Trophoblast cell (in vitro differentiated cells and primary cell): ENCODE results near the gene MYCBP2.

ENCODE experiments used
- DNase-seq, 2 donors: peaks; one replicate each; pipeline ENCODE4 v3.0.0-alpha.2; 2016
- H2AFZ ChIP-seq: 2 replicates; pipeline ENCODE4 v1.6.1; 2013; ENCODE audit warnings: low read length, moderate library complexity, mild to moderate bottlenecking; ENCODE audit not compliant: insufficient read depth, poor library complexity
- H2AK5ac ChIP-seq: 2 replicates; pipeline ENCODE4 v1.6.1; 2013; ENCODE audit warnings: mild to moderate bottlenecking, low read length
- H2BK120ac ChIP-seq: 2 replicates; pipeline ENCODE4 v1.6.1; 2013; ENCODE audit warnings: low read length, mild to moderate bottlenecking, moderate library complexity; ENCODE audit not compliant: insufficient read depth, poor library complexity
- H2BK12ac ChIP-seq: 2 replicates; pipeline ENCODE4 v1.6.1; 2013; ENCODE audit warnings: mild to moderate bottlenecking, low read length, moderate library complexity
- H2BK5ac ChIP-seq: 2 replicates; pipeline ENCODE4 v1.6.1; 2013; ENCODE audit warnings: low read length, low read depth, moderate library complexity, mild to moderate bottlenecking; ENCODE audit not compliant: poor library complexity
- H3K14ac ChIP-seq: 2 replicates; pipeline ENCODE4 v1.6.1; 2013; ENCODE audit warnings: mild to moderate bottlenecking, low read length
- H3K18ac ChIP-seq: 2 replicates; pipeline ENCODE4 v1.6.1; 2013; ENCODE audit warnings: mild to moderate bottlenecking, low read length
- H3K23ac ChIP-seq: 2 replicates; pipeline ENCODE4 v1.6.1; 2013; ENCODE audit warnings: low read length
- H3K27ac ChIP-seq: 2 replicates; pipeline ENCODE4 v1.5.1; 2013; ENCODE audit warnings: low read depth, mild to moderate bottlenecking, inconsistent platforms, low read length, moderate library complexity
- H3K27me3 ChIP-seq: 2 replicates; pipeline ENCODE4 v1.6.1; 2013; ENCODE audit warnings: inconsistent platforms, mild to moderate bottlenecking, low read length, moderate library complexity; ENCODE audit not compliant: insufficient read depth
- H3K36me3 ChIP-seq, 2 experiments: 1 replicate in 1 of 2; 2 replicates in 1 of 2; pipeline ENCODE4 v1.6.1; 2013; ENCODE audit warnings: low read length in 2 of 2, mild to moderate bottlenecking in 2 of 2, moderate library complexity in 1 of 2; ENCODE audit not compliant: insufficient read depth in 2 of 2, control insufficient read depth in 1 of 2
- H3K4ac ChIP-seq: 2 replicates; pipeline ENCODE4 v1.6.1; 2013; ENCODE audit warnings: low read depth, mild to moderate bottlenecking, low read length, moderate library complexity
- H3K4me1 ChIP-seq, 2 experiments: 1 replicate in 1 of 2; 2 replicates in 1 of 2; pipeline ENCODE4 v1.6.1; 2013; ENCODE audit warnings: low read length in 2 of 2, mild to moderate bottlenecking in 2 of 2, moderate library complexity in 1 of 2; ENCODE audit not compliant: insufficient read depth in 2 of 2, control insufficient read depth in 1 of 2
- H3K4me2 ChIP-seq: 2 replicates; pipeline ENCODE4 v1.6.1; 2013; ENCODE audit warnings: inconsistent platforms, mild to moderate bottlenecking, low read length, moderate library complexity
- H3K4me3 ChIP-seq: 2 replicates; pipeline ENCODE4 v1.5.1; 2013; ENCODE audit warnings: mild to moderate bottlenecking, low read depth, low read length, inconsistent platforms
- H3K79me1 ChIP-seq: one replicate; pipeline ENCODE4 v1.6.1; 2013; ENCODE audit warnings: low read length
- H3K79me2 ChIP-seq: 2 replicates; pipeline ENCODE4 v1.6.1; 2013; ENCODE audit warnings: low read length, mild to moderate bottlenecking; ENCODE audit not compliant: control insufficient read depth, insufficient read depth, poor library complexity
- H3K9ac ChIP-seq: 2 replicates; pipeline ENCODE4 v1.6.1; 2013; ENCODE audit warnings: mild to moderate bottlenecking, low read length
- H3K9me3 ChIP-seq: 2 replicates; pipeline ENCODE4 v1.6.1; 2013; ENCODE audit warnings: low read depth, mild to moderate bottlenecking, control low read depth, inconsistent platforms, low read length; ENCODE audit not compliant: insufficient read depth
- H4K12ac ChIP-seq: 2 replicates; pipeline ENCODE4 v1.6.1; 2013; ENCODE audit warnings: low read depth, mild to moderate bottlenecking, low read length, moderate library complexity
- H4K8ac ChIP-seq: 2 replicates; pipeline ENCODE4 v1.6.1; 2013; ENCODE audit warnings: low read depth, mild to moderate bottlenecking, low read length, moderate library complexity
- H4K91ac ChIP-seq: one replicate; pipeline ENCODE4 v1.6.1; 2013; ENCODE audit warnings: low read depth, mild to moderate bottlenecking, low read length, moderate library complexity
- WGBS: extraction: QIAGEN DNeasy Blood & Tissue Kit; methylation state at CpG from one replicate; pipeline ENCODE4 v1.1.7; 2013; ENCODE audit warnings: missing lambda C conversion rate; ENCODE audit not compliant: insufficient read length, insufficient coverage; ENCODE audit errors: extremely low coverage; 5-methylcytosine and 5-hydroxymethylcytosine counted together

The MYCBP2 gene

GRCh38 chr13:77222000-77222690 lies 104.7 kb downstream of the MYCBP2 start:
- no peak overlapping the region for H3K18ac ChIP-seq
- H2BK120ac ChIP-seq, result no peak overlapping the region
- H3K4me1 ChIP-seq, result no peaks in the 10 kb centered on the region
- no peak overlapping the region for H2AFZ ChIP-seq
- no peak overlapping the region for H2BK12ac ChIP-seq
- H3K4ac ChIP-seq, result no peak overlapping the region
- no peak overlapping the region for H3K4me3 ChIP-seq
- no peaks in the 10 kb centered on the region for H3K27me3 ChIP-seq
- H3K23ac ChIP-seq, result no peak overlapping the region
- H2BK5ac ChIP-seq, result no peak overlapping the region
- H3K4me2 ChIP-seq, result no peak overlapping the region
- no CpG with 5 or more reads among the region's 3 CpGs for WGBS
- H3K36me3 ChIP-seq, result peaks cover 0 to 1% of the 10 kb centered on the region in 2 experiments
- no peak overlapping the region for H4K8ac ChIP-seq
- peak in 1 of 2 donors; percentile 60 for DNase-seq
- no peak overlapping the region for H3K9ac ChIP-seq
- no peaks in the 10 kb centered on the region for H3K79me1 ChIP-seq
- no peaks in the 10 kb centered on the region for H3K9me3 ChIP-seq
- no peak overlapping the region for H4K12ac ChIP-seq
- no peak overlapping the region for H4K91ac ChIP-seq
- H2AK5ac ChIP-seq, result no peak overlapping the region
- H3K27ac ChIP-seq, result no peak overlapping the region
- H3K14ac ChIP-seq, result no peak overlapping the region
- no peaks in the 10 kb centered on the region for H3K79me2 ChIP-seq

- no peaks in the 10 kb centered on the region for H3K79me1 ChIP-seq
- H4K12ac ChIP-seq, result no peak overlapping the region
- no peak overlapping the region for H3K27ac ChIP-seq
- no peak overlapping the region for H3K14ac ChIP-seq
- no peak overlapping the region for H2BK5ac ChIP-seq
- H4K91ac ChIP-seq, result no peak overlapping the region
- H2AFZ ChIP-seq, result no peak overlapping the region
- H2AK5ac ChIP-seq, result no peak overlapping the region
- H2BK12ac ChIP-seq, result no peak overlapping the region
- no peak overlapping the region for H3K18ac ChIP-seq
- no peaks in the 10 kb centered on the region for H3K4me1 ChIP-seq
- WGBS, result no CpG with 5 or more reads among the region's 2 CpGs
- no peak overlapping the region for H3K4me2 ChIP-seq
- H3K9ac ChIP-seq, result no peak overlapping the region
- H3K27me3 ChIP-seq, result no peaks in the 10 kb centered on the region
- H3K36me3 ChIP-seq, result peaks cover 2% of the 10 kb centered on the region in 2 experiments
- no peak for DNase-seq
- no peak overlapping the region for H3K23ac ChIP-seq
- no peak overlapping the region for H2BK120ac ChIP-seq
- H3K4ac ChIP-seq, result no peak overlapping the region
- no peaks in the 10 kb centered on the region for H3K79me2 ChIP-seq
- no peak overlapping the region for H4K8ac ChIP-seq
- H3K4me3 ChIP-seq, result no peak overlapping the region
- H3K9me3 ChIP-seq, result no peaks in the 10 kb centered on the region
Measured at GRCh38 chr13:77219401-77219800, 107.5 kb downstream of the MYCBP2 start.

GRCh38 chr13:77218274-77218673 lies 108.6 kb downstream of the MYCBP2 start:
- Histone ChIP-seq H2BK12ac (no peak overlapping the region), H2BK5ac (no peak overlapping the region), H2AK5ac (no peak overlapping the region), H3K79me1 (no peaks in the 10 kb centered on the region), H3K18ac (no peak overlapping the region), H3K14ac (no peak overlapping the region), H4K12ac (no peak overlapping the region), H3K9ac (no peak overlapping the region), H4K91ac (no peak overlapping the region), H3K23ac (no peak overlapping the region), H4K8ac (no peak overlapping the region), H2BK120ac (no peak overlapping the region), H3K4me1 (no peaks in the 10 kb centered on the region), H3K4me2 (no peak overlapping the region), H3K79me2 (no peaks in the 10 kb centered on the region), H3K27me3 (no peaks in the 10 kb centered on the region), H2AFZ (no peak overlapping the region), H3K9me3 (no peaks in the 10 kb centered on the region), H3K36me3 (peaks cover 2% of the 10 kb centered on the region in 2 experiments), H3K4ac (no peak overlapping the region), H3K27ac (no peak overlapping the region), H3K4me3 (no peak overlapping the region)
- no peak for DNase-seq
- WGBS, result no CpG with 5 or more reads among the region's 4 CpGs

GRCh38 chr13:77215543-77215942 lies 111.4 kb downstream of the MYCBP2 start:
- Histone ChIP-seq H3K9ac (no peak overlapping the region), H4K91ac (no peak overlapping the region), H3K79me2 (no peaks in the 10 kb centered on the region), H3K36me3 (peaks cover 2% of the 10 kb centered on the region in 2 experiments), H4K8ac (no peak overlapping the region), H3K79me1 (no peaks in the 10 kb centered on the region), H2BK5ac (no peak overlapping the region), H3K9me3 (no peaks in the 10 kb centered on the region), H3K23ac (no peak overlapping the region), H3K27me3 (no peaks in the 10 kb centered on the region), H3K4me2 (no peak overlapping the region), H3K4me1 (no peaks in the 10 kb centered on the region), H3K18ac (no peak overlapping the region), H2BK12ac (no peak overlapping the region), H2BK120ac (no peak overlapping the region), H2AK5ac (no peak overlapping the region), H4K12ac (no peak overlapping the region), H3K14ac (no peak overlapping the region), H2AFZ (no peak overlapping the region), H3K27ac (no peak overlapping the region), H3K4me3 (no peak overlapping the region), H3K4ac (no peak overlapping the region)
- no CpG with 5 or more reads among the region's 2 CpGs for WGBS
- DNase-seq, result no peak
